CD14-positive monocyte (primary cell): ENCODE measurements around the gene HMGN3. TPM values are rescaled to one million over a fixed set of nuclear protein-coding genes. Genes with fewer than 3 reads are reported as not detected.

Experiments
- DNase-seq, 3 donors: peaks; one replicate each; pipeline ENCODE4 v3.0.0-alpha.2; 2011 to 2022
- H2AFZ ChIP-seq: 2 replicates; pipeline ENCODE4 v1.6.0; 2012; ENCODE audit warnings: mild to moderate bottlenecking, low read depth, low read length, inconsistent platforms; ENCODE audit not compliant: insufficient read depth, poor library complexity, severe bottlenecking
- H3K27ac ChIP-seq, 2 donors: 1 replicate in 1 of 2; 2 replicates in 1 of 2; pipeline ENCODE4 v1.5.1; 2012 to 2013; ENCODE audit warnings: low read length in 2 of 2, control low read depth in 1 of 2, inconsistent platforms in 1 of 2, low read depth in 1 of 2, mild to moderate bottlenecking in 1 of 2
- H3K27me3 ChIP-seq, 2 donors: one replicate each; pipeline versions ENCODE4 v1.6.0 to v1.6.1; 2011 to 2013; ENCODE audit warnings: low read length in 2 of 2; ENCODE audit not compliant: control insufficient read depth in 2 of 2, insufficient read depth in 2 of 2
- H3K36me3 ChIP-seq, 2 donors: replicated peaks in 1 of 2; 1 replicate in 1 of 2; 2 replicates in 1 of 2; pipeline versions ENCODE4 v1.5.1 to v1.6.1; 2012 to 2013; ENCODE audit warnings: low read length in 2 of 2, control low read depth in 1 of 2, inconsistent platforms in 1 of 2, mild to moderate bottlenecking in 1 of 2; ENCODE audit not compliant: insufficient read depth in 2 of 2, control insufficient read depth in 1 of 2
- H3K4me1 ChIP-seq, 2 donors: 1 replicate in 1 of 2; 2 replicates in 1 of 2; pipeline versions ENCODE4 v1.5.1 to v1.6.1; 2012 to 2013; ENCODE audit warnings: low read length in 2 of 2, control low read depth in 1 of 2, inconsistent platforms in 1 of 2, mild to moderate bottlenecking in 1 of 2, moderate library complexity in 1 of 2; ENCODE audit not compliant: insufficient read depth in 2 of 2, control insufficient read depth in 1 of 2
- H3K4me2 ChIP-seq: replicated peaks from 2 replicates; pipeline ENCODE3; 2012; ENCODE audit warnings: low read length, moderate library complexity, mild to moderate bottlenecking; ENCODE audit not compliant: poor library complexity, severe bottlenecking; ENCODE audit errors: extremely low read depth
- H3K4me3 ChIP-seq, 3 experiments: fragments of 200-600 bp in 1 of 3; sonication (generic) in 1 of 3; replicated peaks in 1 of 3; 1 replicate in 2 of 3; 2 replicates in 1 of 3; pipeline ENCODE4 v1.5.1; 2011 to 2013; ENCODE audit warnings: low read length in 3 of 3, mild to moderate bottlenecking in 3 of 3, control low read depth in 2 of 3, low read depth in 2 of 3, inconsistent platforms in 1 of 3, moderate library complexity in 1 of 3
- H3K79me2 ChIP-seq: 2 replicates; pipeline ENCODE4 v1.6.0; 2012; ENCODE audit warnings: mild to moderate bottlenecking, control low read depth, inconsistent platforms, low read length, moderate library complexity; ENCODE audit not compliant: insufficient read depth
- H3K9ac ChIP-seq: 2 replicates; pipeline ENCODE4 v1.6.0; 2017; ENCODE audit warnings: low read length, mild to moderate bottlenecking; ENCODE audit not compliant: insufficient read depth, poor library complexity, severe bottlenecking
- H3K9me3 ChIP-seq, 2 donors: replicated peaks in 1 of 2; 1 replicate in 1 of 2; 2 replicates in 1 of 2; pipeline versions ENCODE4 v1.5.1 to v1.6.1; 2012 to 2013; ENCODE audit warnings: low read length in 2 of 2, control low read depth in 1 of 2; ENCODE audit not compliant: control insufficient read depth in 1 of 2, insufficient read depth in 1 of 2
- H4K20me1 ChIP-seq: 2 replicates; pipeline ENCODE4 v1.6.0; 2012; ENCODE audit warnings: mild to moderate bottlenecking, low read length, control low read depth, moderate library complexity; ENCODE audit not compliant: insufficient read depth
- H3K27ac Mint-ChIP-seq, 7 donors: one replicate each; pipeline ENCODE4 v1.8.0; 2020; ENCODE audit warnings: mild to moderate bottlenecking in 7 of 7, mixed read lengths in 7 of 7, moderate library complexity in 6 of 7, inconsistent platforms in 2 of 7
- H3K27me3 Mint-ChIP-seq, 3 donors: one replicate each; pipeline ENCODE4 v1.8.0; 2021 to 2022; ENCODE audit warnings: low read depth in 3 of 3, mild to moderate bottlenecking in 3 of 3, mixed read lengths in 3 of 3, moderate library complexity in 3 of 3, inconsistent platforms in 1 of 3
- H3K36me3 Mint-ChIP-seq, 2 donors: one replicate each; pipeline ENCODE4 v1.8.0; 2020; ENCODE audit warnings: mixed read lengths in 2 of 2, inconsistent platforms in 1 of 2, mild to moderate bottlenecking in 1 of 2
- H3K4me1 Mint-ChIP-seq: one replicate; pipeline ENCODE4 v1.8.0; 2020; ENCODE audit warnings: mild to moderate bottlenecking, mixed read lengths
- H3K4me3 Mint-ChIP-seq, 2 donors: one replicate each; pipeline ENCODE4 v1.8.0; 2020; ENCODE audit warnings: mild to moderate bottlenecking in 2 of 2, mixed read lengths in 2 of 2, moderate library complexity in 1 of 2
- H3K9me3 Mint-ChIP-seq, 7 donors: one replicate each; pipeline ENCODE4 v1.8.0; 2020 to 2022; ENCODE audit warnings: mixed read lengths in 7 of 7, mild to moderate bottlenecking in 6 of 7, moderate library complexity in 6 of 7, inconsistent platforms in 2 of 7
- CTCF ChIP-seq: fragments of 200-600 bp; IDR thresholded peaks from one replicate; pipeline ENCODE4 v1.8.0; 2022; ENCODE audit warnings: antibody characterized with exemption, mild to moderate bottlenecking
- WGBS: methylation state at CpG from one replicate; pipeline ENCODE4 v1.1.5; 2013; ENCODE audit warnings: missing lambda C conversion rate; ENCODE audit not compliant: insufficient coverage; 5-methylcytosine and 5-hydroxymethylcytosine counted together
- intact Hi-C, 2 donors: fragments of 100-400 bp; cut with micrococcal nuclease; formaldehyde crosslinking; loops; one replicate each; pipeline versions ENCODE4 v1.15.0 to v1.15.1; 2023
- polyA plus RNA-seq, 3 donors: library from polyadenylated mRNA; depleted of rRNA in 1 of 3; unstranded in 2 of 3; stranded (reverse) in 1 of 3; fragments of 300-500 nt in 2 of 3; fragments of >200 nt in 1 of 3; fragmentation: Illumina TruSeq in 2 of 3; gene quantifications; 1 replicate in 2 of 3; 2 replicates in 1 of 3; pipeline ENCODE4 v1.2.3, GENCODE V29; 2012 to 2021

Gene HMGN3
- polyA plus RNA-seq, 3 donors, result 63.9 to 106 (median 84.4) TPM

- peaks cover 0 to 13% (median 5%) of the 10 kb centered on the region in 7 donors for H3K9me3 Mint-ChIP-seq
- Histone ChIP-seq H3K4me3 (no peak overlapping the region), H3K9ac (no peak overlapping the region), H3K36me3 (no peaks in the 10 kb centered on the region), H3K4me2 (no peak overlapping the region), H3K9me3 (peaks cover 0 to 4% of the 10 kb centered on the region in 2 donors), H2AFZ (no peak overlapping the region), H3K27ac (no peak overlapping the region), H4K20me1 (no peaks in the 10 kb centered on the region), H3K27me3 (peaks cover 0 to 2% of the 10 kb centered on the region in 2 donors), H3K79me2 (no peaks in the 10 kb centered on the region), H3K4me1 (no peaks in the 10 kb centered on the region)
- no peak overlapping the region for H3K4me3 Mint-ChIP-seq
- no peaks in the 10 kb centered on the region for H3K36me3 Mint-ChIP-seq
- H3K27me3 Mint-ChIP-seq, result peaks cover 0 to 6% (median 5%) of the 10 kb centered on the region in 3 donors
- WGBS, result 80% methylated on average over 2 of the region's 2 CpGs
- no peaks in the 10 kb centered on the region for H3K4me1 Mint-ChIP-seq
- intact Hi-C loops, result no loop called here
- H3K27ac Mint-ChIP-seq, result no peak overlapping the region
- no peak for DNase-seq
- TF ChIP-seq CTCF, result no peak
Measured at GRCh38 chr6:79180052-79180451, 54.4 kb downstream of the HMGN3 start.

GRCh38 chr6:79173378-79173777 is 61.1 kb downstream of the HMGN3 start:
- intact Hi-C loops, result no loop called here
- Mint-ChIP-seq H3K27ac (no peak overlapping the region), H3K4me1 (no peaks in the 10 kb centered on the region), H3K36me3 (no peaks in the 10 kb centered on the region), H3K4me3 (no peak overlapping the region), H3K27me3 (peaks cover 1 to 8% (median 6%) of the 10 kb centered on the region in 3 donors), H3K9me3 (peaks cover 0 to 10% (median 9%) of the 10 kb centered on the region in 7 donors)
- no peak for DNase-seq
- peaks cover 0 to 4% of the 10 kb centered on the region in 2 donors for H3K9me3 ChIP-seq
- no peak for TF ChIP-seq CTCF
- H3K4me1 ChIP-seq, result no peaks in the 10 kb centered on the region
- H3K36me3 ChIP-seq, result no peaks in the 10 kb centered on the region
- no peaks in the 10 kb centered on the region for H3K27me3 ChIP-seq
- no peak overlapping the region for H3K4me3 ChIP-seq
- no peak overlapping the region for H2AFZ ChIP-seq
- H3K9ac ChIP-seq, result no peak overlapping the region
- H3K27ac ChIP-seq, result no peak overlapping the region
- H3K4me2 ChIP-seq, result no peak overlapping the region
- no peaks in the 10 kb centered on the region for H3K79me2 ChIP-seq
- no peaks in the 10 kb centered on the region for H4K20me1 ChIP-seq
